ENCODE measurements around the gene PTGES3.

DNA sequence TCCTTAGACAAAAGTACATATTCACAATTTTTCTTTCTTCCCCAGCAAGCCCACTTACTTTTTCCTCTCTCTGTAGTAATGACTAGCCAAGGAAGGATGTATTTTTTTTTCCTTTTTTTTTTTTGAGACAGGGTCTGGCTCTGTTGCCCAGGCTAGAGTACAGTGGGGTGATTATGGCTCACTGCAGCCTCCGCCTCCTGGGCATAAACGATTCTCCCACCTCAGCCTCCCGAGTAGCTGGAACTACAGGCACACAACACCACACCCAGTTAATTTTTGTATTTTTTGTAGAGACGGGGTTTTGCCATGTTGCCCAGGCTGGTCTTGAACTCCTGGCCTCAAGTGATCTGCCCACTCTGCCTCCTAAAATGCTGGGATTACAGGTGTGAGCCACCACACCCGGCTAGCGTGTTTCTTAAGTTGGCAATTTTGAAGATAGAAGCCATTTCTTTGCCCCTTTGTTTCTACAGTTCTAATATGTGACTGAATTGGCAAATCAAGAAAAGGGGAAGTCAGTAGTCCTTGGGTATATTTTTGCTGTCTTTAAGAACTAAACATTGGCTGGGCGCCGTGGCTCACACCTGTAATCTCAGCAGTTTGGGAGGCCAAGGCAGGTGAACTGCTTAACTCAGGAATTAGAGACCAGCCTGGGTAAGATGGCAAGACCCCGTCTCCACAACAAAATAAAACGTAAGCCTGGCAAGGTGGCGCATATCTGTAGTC lies 40.2 kb upstream of the PTGES3 start:
- TF ChIP-seq, protein P1, sequence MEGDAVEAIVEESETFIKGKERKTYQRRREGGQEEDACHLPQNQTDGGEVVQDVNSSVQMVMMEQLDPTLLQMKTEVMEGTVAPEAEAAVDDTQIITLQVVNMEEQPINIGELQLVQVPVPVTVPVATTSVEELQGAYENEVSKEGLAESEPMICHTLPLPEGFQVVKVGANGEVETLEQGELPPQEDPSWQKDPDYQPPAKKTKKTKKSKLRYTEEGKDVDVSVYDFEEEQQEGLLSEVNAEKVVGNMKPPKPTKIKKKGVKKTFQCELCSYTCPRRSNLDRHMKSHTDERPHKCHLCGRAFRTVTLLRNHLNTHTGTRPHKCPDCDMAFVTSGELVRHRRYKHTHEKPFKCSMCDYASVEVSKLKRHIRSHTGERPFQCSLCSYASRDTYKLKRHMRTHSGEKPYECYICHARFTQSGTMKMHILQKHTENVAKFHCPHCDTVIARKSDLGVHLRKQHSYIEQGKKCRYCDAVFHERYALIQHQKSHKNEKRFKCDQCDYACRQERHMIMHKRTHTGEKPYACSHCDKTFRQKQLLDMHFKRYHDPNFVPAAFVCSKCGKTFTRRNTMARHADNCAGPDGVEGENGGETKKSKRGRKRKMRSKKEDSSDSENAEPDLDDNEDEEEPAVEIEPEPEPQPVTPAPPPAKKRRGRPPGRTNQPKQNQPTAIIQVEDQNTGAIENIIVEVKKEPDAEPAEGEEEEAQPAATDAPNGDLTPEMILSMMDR (IDR thresholded peaks at IDR 0.05), result no peak
- TF ChIP-seq POLR2A (IDR thresholded peaks at IDR 0.05), result no peak
- no peak for TF ChIP-seq POLR2AphosphoS5 (IDR thresholded peaks at IDR 0.05)
- TF ChIP-seq EP300 (IDR thresholded peaks at IDR 0.05), result no peak

Measured in upper lobe of left lung (tissue), 4 donors.